DOHH2 (cell line): ENCODE measurements around the gene ST8SIA2.

Source experiments
- H3F3A ChIP-seq: fragments of 200-600 bp; sonication (generic), shearing (Covaris generic); 2 replicates; pipeline ENCODE4 v1.6.0; 2016; ENCODE audit warnings: antibody characterized with exemption, mild to moderate bottlenecking; ENCODE audit not compliant: control insufficient read depth, insufficient read depth
- H3K27ac ChIP-seq: fragments of 200-600 bp; sonication (generic); 2 replicates; pipeline ENCODE4 v1.5.1; 2014; ENCODE audit warnings: low read depth, mild to moderate bottlenecking, low read length, moderate library complexity
- H3K27me3 ChIP-seq: fragments of 200-600 bp; sonication (generic); 2 replicates; pipeline ENCODE4 v1.6.1; 2014; ENCODE audit warnings: mild to moderate bottlenecking, low read length, mixed read lengths; ENCODE audit not compliant: control insufficient read depth
- H3K36me3 ChIP-seq: fragments of 200-600 bp; sonication (generic); 2 replicates; pipeline ENCODE4 v1.6.1; 2014; ENCODE audit warnings: mild to moderate bottlenecking, low read length, moderate library complexity, mixed read lengths; ENCODE audit not compliant: control insufficient read depth
- H3K4me1 ChIP-seq: fragments of 200-600 bp; sonication (generic); 2 replicates; pipeline ENCODE4 v1.6.1; 2014; ENCODE audit warnings: mild to moderate bottlenecking, low read length, mixed read lengths; ENCODE audit not compliant: control insufficient read depth
- H3K4me2 ChIP-seq: fragments of 200-600 bp; sonication (generic); 2 replicates; pipeline ENCODE4 v1.6.0; 2014; ENCODE audit warnings: mild to moderate bottlenecking, low read length, moderate library complexity
- H3K4me3 ChIP-seq: fragments of 200-600 bp; sonication (generic); 2 replicates; pipeline ENCODE4 v1.5.1; 2014; ENCODE audit warnings: mild to moderate bottlenecking, low read length, mixed read lengths
- H3K79me2 ChIP-seq: fragments of 200-600 bp; sonication (generic); 2 replicates; pipeline ENCODE4 v1.6.1; 2014; ENCODE audit warnings: mild to moderate bottlenecking, low read length, mixed read lengths; ENCODE audit not compliant: control insufficient read depth
- H3K9me2 ChIP-seq: fragments of 200-600 bp; sonication (generic); replicated peaks from 2 replicates; pipeline ENCODE4 v1.6.1; 2014; ENCODE audit warnings: mild to moderate bottlenecking, low read length, mixed read lengths; ENCODE audit not compliant: control insufficient read depth
- H3K9me3 ChIP-seq: fragments of 200-600 bp; sonication (generic); 2 replicates; pipeline ENCODE4 v1.6.1; 2014; ENCODE audit warnings: antibody characterized with exemption, low read length, mixed read lengths; ENCODE audit not compliant: control insufficient read depth, insufficient read depth
- H4K20me1 ChIP-seq: fragments of 200-600 bp; sonication (generic); 2 replicates; pipeline ENCODE4 v1.6.0; 2014; ENCODE audit warnings: low read depth, mild to moderate bottlenecking, antibody characterized with exemption, low read length, moderate library complexity; ENCODE audit not compliant: control insufficient read depth, insufficient read depth
- CTCF ChIP-seq: fragments of 200-600 bp; sonication (generic); IDR thresholded peaks from one replicate; pipeline ENCODE4 v1.5.1; 2014; ENCODE audit warnings: antibody characterized with exemption, mild to moderate bottlenecking, low read depth, low read length; ENCODE audit not compliant: poor library complexity, severe bottlenecking
- EZH2phosphoT487 ChIP-seq: fragments of 200-600 bp; sonication (generic); IDR thresholded peaks from 2 replicates; pipeline ENCODE4 v1.6.1; 2017; ENCODE audit warnings: borderline replicate concordance, mild to moderate bottlenecking, antibody characterized with exemption, low read length, moderate library complexity, mixed read lengths

The ST8SIA2 gene

GRCh38 chr15:92400980-92401787, 7.5 kb downstream of the ST8SIA2 start:
- no peaks in the 10 kb centered on the region for H3F3A ChIP-seq
- no peaks in the 10 kb centered on the region for H3K4me1 ChIP-seq
- TF ChIP-seq EZH2phosphoT487: no peak
- TF ChIP-seq CTCF: no peak
- H3K27me3 ChIP-seq: no peaks in the 10 kb centered on the region; the same call in 1 of the 2 replicates
- H4K20me1 ChIP-seq: no peaks in the 10 kb centered on the region
- no peak overlapping the region for H3K4me3 ChIP-seq
- no peaks in the 10 kb centered on the region for H3K9me3 ChIP-seq
- no peaks in the 10 kb centered on the region for H3K79me2 ChIP-seq
- no peak overlapping the region for H3K27ac ChIP-seq
- H3K9me2 ChIP-seq: no peaks in the 10 kb centered on the region
- no peak overlapping the region for H3K4me2 ChIP-seq
- H3K36me3 ChIP-seq: no peaks in the 10 kb centered on the region

- no peak overlapping the region for H3K27ac ChIP-seq
- H3K4me2 ChIP-seq: no peak overlapping the region
- H3K4me3 ChIP-seq: no peak overlapping the region
- TF ChIP-seq EZH2phosphoT487 (no peak), CTCF (no peak)
- no peaks in the 10 kb centered on the region for H3K36me3 ChIP-seq
- H4K20me1 ChIP-seq: no peaks in the 10 kb centered on the region
- no peaks in the 10 kb centered on the region for H3K9me3 ChIP-seq
- no peaks in the 10 kb centered on the region; the same call in 1 of the 2 replicates for H3K27me3 ChIP-seq
- H3K4me1 ChIP-seq: no peaks in the 10 kb centered on the region
- no peaks in the 10 kb centered on the region for H3K79me2 ChIP-seq
- H3F3A ChIP-seq: no peaks in the 10 kb centered on the region
- no peaks in the 10 kb centered on the region for H3K9me2 ChIP-seq
These were observed 9.1 kb downstream of the ST8SIA2 start for GRCh38 chr15:92402751-92403150.

- no peak overlapping the region for H3K4me2 ChIP-seq
- H3F3A ChIP-seq: no peaks in the 10 kb centered on the region
- H3K27me3 ChIP-seq: no peaks in the 10 kb centered on the region
- H3K4me3 ChIP-seq: no peak overlapping the region
- H4K20me1 ChIP-seq: no peaks in the 10 kb centered on the region
- no peaks in the 10 kb centered on the region for H3K4me1 ChIP-seq
- H3K79me2 ChIP-seq: no peaks in the 10 kb centered on the region
- H3K9me3 ChIP-seq: no peaks in the 10 kb centered on the region
- H3K27ac ChIP-seq: no peak overlapping the region
- H3K36me3 ChIP-seq: no peaks in the 10 kb centered on the region
- H3K9me2 ChIP-seq: no peaks in the 10 kb centered on the region
- no peak for TF ChIP-seq CTCF
- no peak for TF ChIP-seq EZH2phosphoT487
These were observed 12.3 kb downstream of the ST8SIA2 start for GRCh38 chr15:92405942-92406341.
